K562 (cell line): ENCODE data around the gene CD52. TPM values are rescaled to one million over a fixed set of nuclear protein-coding genes. Genes with fewer than 3 reads are reported as not detected.

Experiments used
- BCOR ChIP-seq: fragments of 450-650 bp; IDR thresholded peaks from 2 replicates; pipeline ENCODE4 v1.6.1; 2016
- BDP1 ChIP-seq: IDR thresholded peaks from 3 replicates; pipeline ENCODE4 v1.6.1; 2011; ENCODE audit not compliant: insufficient read length, insufficient read depth
- CHD4 ChIP-seq: fragments of 200-600 bp; sonication (generic); IDR thresholded peaks from 3 replicates; pipeline ENCODE4 v1.6.1; 2012; ENCODE audit warnings: low read depth, mild to moderate bottlenecking, mixed read lengths, low read length, inconsistent platforms; ENCODE audit not compliant: insufficient read depth, insufficient replicate concordance, poor library complexity, severe bottlenecking
- EP300 ChIP-seq: IDR thresholded peaks from 2 replicates; pipeline ENCODE4 v1.6.1; 2012; ENCODE audit warnings: low read length, improper control_type of control experiment
- ETV6 ChIP-seq, 3 experiments: fragments of 150-350 bp in 1 of 3; sonication (generic) in 1 of 3; formaldehyde crosslinking in 1 of 3; IDR thresholded peaks; 2 replicates each; pipeline versions ENCODE4 v1.6.1 to v1.8.0; 2014 to 2022; ENCODE audit warnings: borderline replicate concordance in 2 of 3, low read depth in 2 of 3, antibody characterized with exemption in 1 of 3, low read length in 1 of 3, mild to moderate bottlenecking in 1 of 3, missing genetic modification reagents in 1 of 3
- HOXB6 ChIP-seq: fragments of 250-450 bp; sonication (Bioruptor Pico); IDR thresholded peaks from 2 replicates; pipeline ENCODE4 v1.5.1; 2022; ENCODE audit warnings: mild to moderate bottlenecking, borderline replicate concordance
- JUND ChIP-seq, 2 experiments: IDR thresholded peaks; 2 replicates in 1 of 2; 3 replicates in 1 of 2; pipeline ENCODE4 v1.6.1; 2011; ENCODE audit warnings: borderline replicate concordance in 2 of 2, low read depth in 2 of 2, low read length in 2 of 2, improper control_type of control experiment in 1 of 2, missing biosample characterization in 1 of 2, missing genetic modification characterization in 1 of 2, missing genetic modification reagents in 1 of 2
- KDM1A ChIP-seq, 2 experiments: fragments of 450-650 bp; IDR thresholded peaks; 2 replicates each; pipeline ENCODE4 v1.6.1; 2016; ENCODE audit warnings: mild to moderate bottlenecking in 2 of 2
- MECOM ChIP-seq: fragments of 250-450 bp; sonication (Bioruptor Pico); IDR thresholded peaks from 2 replicates; pipeline ENCODE4 v1.8.0; 2022; ENCODE audit warnings: inconsistent platforms
- MEIS2 ChIP-seq: fragments of 450-650 bp; IDR thresholded peaks from 2 replicates; pipeline ENCODE4 v1.6.1; 2014; ENCODE audit warnings: mild to moderate bottlenecking; ENCODE audit not compliant: partially characterized antibody
- NFIX ChIP-seq: fragments of 250-450 bp; sonication (Bioruptor Pico); IDR thresholded peaks from 2 replicates; pipeline ENCODE4 v1.4.0; 2020; ENCODE audit warnings: low read depth, mild to moderate bottlenecking, moderate library complexity
- PCBP2 ChIP-seq: fragments of 200-400 bp; formaldehyde crosslinking; IDR thresholded peaks from 2 replicates; pipeline ENCODE4 v1.6.1; 2018; ENCODE audit warnings: low read length, low read depth, mild to moderate bottlenecking, moderate library complexity; ENCODE audit not compliant: poor library complexity, severe bottlenecking
- SAFB ChIP-seq: fragments of 200-400 bp; formaldehyde crosslinking; IDR thresholded peaks from 2 replicates; pipeline ENCODE4 v1.6.1; 2017; ENCODE audit warnings: low read depth, low read length, borderline replicate concordance
- SIRT6 ChIP-seq: IDR thresholded peaks from one replicate; pipeline ENCODE4 v1.6.1; 2012; ENCODE audit warnings: low read depth, mild to moderate bottlenecking, control low read depth, inconsistent platforms, low read length, moderate library complexity
- SRSF9 ChIP-seq: fragments of 200-400 bp; formaldehyde crosslinking; IDR thresholded peaks from 2 replicates; pipeline ENCODE4 v1.6.1; 2017; ENCODE audit warnings: low read depth, low read length, borderline replicate concordance
- TRIM24 ChIP-seq, 2 experiments: fragments of 450-650 bp; IDR thresholded peaks; 2 replicates each; pipeline ENCODE4 v1.6.1; 2016
- ZFX ChIP-seq: sonication (generic); formaldehyde crosslinking; IDR thresholded peaks from 2 replicates; pipeline ENCODE4 v1.8.0; 2022; ENCODE audit warnings: mild to moderate bottlenecking, missing genetic modification reagents, moderate library complexity
- ZNF263 ChIP-seq: sonication (generic); formaldehyde crosslinking; IDR thresholded peaks from 2 replicates; pipeline ENCODE4 v1.8.0; 2022; ENCODE audit warnings: mild to moderate bottlenecking, missing genetic modification reagents, borderline replicate concordance
- ZNF384 ChIP-seq: IDR thresholded peaks from 2 replicates; pipeline ENCODE4 v1.6.1; 2012; ENCODE audit warnings: low read depth, low read length, improper control_type of control experiment
- polyA plus RNA-seq, 8 experiments: library from polyadenylated mRNA; depleted of rRNA in 4 of 8; stranded (reverse) in 5 of 8; unstranded in 3 of 8; fragments of >200 nt; fragmentation: Nextera tagmentation in 2 of 8; fragmentation: Illumina TruSeq in 1 of 8; extraction: Ambion mirVana in 2 of 8; extraction: Trizol in 1 of 8; gene quantifications; 2 replicates each; pipeline versions ENCODE4 v1.2.1 to v1.2.3, GENCODE V29; 2011 to 2014; ENCODE audit warnings: inconsistent platforms in 1 of 8, missing spikeins in 1 of 8
- total RNA-seq, 7 experiments: library from RNA; depleted of rRNA in 6 of 7; stranded (reverse); fragments of >200 nt in 6 of 7; fragmentation: Illumina TruSeq in 2 of 7; extraction: Trizol in 2 of 7; gene quantifications; 2 replicates each; pipeline versions ENCODE4 v1.2.1 to v1.2.3, GENCODE V29; 2011 to 2021; ENCODE audit warnings: low replicate concordance in 1 of 7
- TF ChIP-seq, protein P1 (sequence below): IDR thresholded peaks from 2 replicates; pipeline ENCODE4 v1.6.1; 2016; ENCODE audit warnings: missing genetic modification characterization, missing compliant biosample characterization
- TF ChIP-seq, protein P2 (sequence below): fragments of 250-450 bp; sonication (Bioruptor Pico); IDR thresholded peaks from 2 replicates; pipeline ENCODE4 v1.8.0; 2021; ENCODE audit warnings: moderate library complexity, mild to moderate bottlenecking, inconsistent platforms
- TF ChIP-seq, protein P3 (sequence below): fragments of 200-800 bp; sonication (Bioruptor generic); IDR thresholded peaks from 2 replicates; pipeline ENCODE4 v1.6.1; 2017; ENCODE audit warnings: missing genetic modification characterization, missing compliant biosample characterization
- TF ChIP-seq, protein P4 (sequence below): fragments of 250-450 bp; sonication (Bioruptor Pico); IDR thresholded peaks from 2 replicates; pipeline ENCODE4 v1.8.0; 2022; ENCODE audit warnings: inconsistent platforms

The CD52 gene
- total and polyA plus RNA-seq, 9 of the 15 experiments (the other 6 are each of a cell fraction or from before 2014, with no cell fraction given) = 34.9 to 488 (median 173) TPM

DNA sequence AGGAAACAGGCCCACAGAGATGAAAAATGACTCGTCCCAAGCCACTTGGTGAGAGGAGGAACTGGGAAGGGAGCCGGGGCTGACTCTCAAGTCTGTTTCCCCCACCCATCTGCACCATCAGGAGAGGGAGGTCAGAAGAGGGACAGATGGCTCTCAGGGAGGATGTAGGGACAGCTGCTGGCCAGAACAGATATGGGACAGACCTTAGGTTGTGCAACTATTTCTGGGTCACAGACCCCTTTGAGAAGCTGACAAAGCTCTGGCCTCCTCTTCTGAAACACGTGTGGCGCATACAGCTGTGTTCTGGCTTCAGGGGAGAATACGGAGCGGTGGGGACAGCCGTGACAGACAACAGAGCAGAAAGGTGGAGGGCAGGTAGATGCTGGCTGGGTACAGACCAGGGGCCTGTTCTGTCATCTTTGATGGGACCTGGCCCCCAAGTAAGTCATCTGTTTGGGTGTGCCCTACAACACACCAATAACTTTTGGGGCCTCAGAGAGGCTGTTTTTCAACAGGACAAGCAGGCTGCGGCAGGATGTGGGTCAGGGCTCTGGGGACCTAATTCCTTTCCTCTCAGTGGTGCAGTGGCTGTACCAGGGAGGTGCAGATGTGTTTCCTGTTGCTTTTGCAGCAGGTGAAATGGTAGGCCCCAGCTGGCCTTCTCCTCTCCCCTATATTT, 30.6 kb upstream of the CD52 start (continued):
- no peak for TF ChIP-seq CHD4
- TF ChIP-seq JUND (IDR thresholded peaks at IDR 0.05; ENCODE audit: borderline replicate concordance, low read depth, low read length) = peak; percentile 63; the same call in 1 of the 2 replicates
- TF ChIP-seq JUND (tag; IDR thresholded peaks at IDR 0.05; ENCODE audit: borderline replicate concordance, low read depth, low read length) = peak; percentile 51; the same call in 2 of the 3 replicates
- TF ChIP-seq TRIM24 (IDR thresholded peaks at IDR 0.05) = peak; percentile 98
- peak; percentile 95 for TF ChIP-seq EP300
- TF ChIP-seq MEIS2 = peak; percentile 75
- no peak for TF ChIP-seq HOXB6 (CRISPR knock-in tag)
- TF ChIP-seq MECOM (CRISPR knock-in tag) = 0 out of 2 replicates have a peak, but pooled peaks have one; percentile 28
- TF ChIP-seq SAFB = no peak
- TF ChIP-seq, protein P1, sequence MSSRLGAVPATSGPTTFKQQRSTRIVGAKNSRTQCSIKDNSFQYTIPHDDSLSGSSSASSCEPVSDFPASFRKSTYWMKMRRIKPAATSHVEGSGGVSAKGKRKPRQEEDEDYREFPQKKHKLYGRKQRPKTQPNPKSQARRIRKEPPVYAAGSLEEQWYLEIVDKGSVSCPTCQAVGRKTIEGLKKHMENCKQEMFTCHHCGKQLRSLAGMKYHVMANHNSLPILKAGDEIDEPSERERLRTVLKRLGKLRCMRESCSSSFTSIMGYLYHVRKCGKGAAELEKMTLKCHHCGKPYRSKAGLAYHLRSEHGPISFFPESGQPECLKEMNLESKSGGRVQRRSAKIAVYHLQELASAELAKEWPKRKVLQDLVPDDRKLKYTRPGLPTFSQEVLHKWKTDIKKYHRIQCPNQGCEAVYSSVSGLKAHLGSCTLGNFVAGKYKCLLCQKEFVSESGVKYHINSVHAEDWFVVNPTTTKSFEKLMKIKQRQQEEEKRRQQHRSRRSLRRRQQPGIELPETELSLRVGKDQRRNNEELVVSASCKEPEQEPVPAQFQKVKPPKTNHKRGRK (tag) = no peak
- TF ChIP-seq SIRT6 = no peak
- peak; percentile 41; the same call in 1 of the 2 replicates for TF ChIP-seq ZFX (CRISPR knock-in tag)
- no peak for TF ChIP-seq PCBP2
- TF ChIP-seq, protein P2, sequence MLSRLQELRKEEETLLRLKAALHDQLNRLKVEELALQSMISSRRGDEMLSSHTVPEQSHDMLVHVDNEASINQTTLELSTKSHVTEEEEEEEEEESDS (CRISPR knock-in tag) = no peak
- TF ChIP-seq ZNF384 = no peak
- TF ChIP-seq, protein P3, sequence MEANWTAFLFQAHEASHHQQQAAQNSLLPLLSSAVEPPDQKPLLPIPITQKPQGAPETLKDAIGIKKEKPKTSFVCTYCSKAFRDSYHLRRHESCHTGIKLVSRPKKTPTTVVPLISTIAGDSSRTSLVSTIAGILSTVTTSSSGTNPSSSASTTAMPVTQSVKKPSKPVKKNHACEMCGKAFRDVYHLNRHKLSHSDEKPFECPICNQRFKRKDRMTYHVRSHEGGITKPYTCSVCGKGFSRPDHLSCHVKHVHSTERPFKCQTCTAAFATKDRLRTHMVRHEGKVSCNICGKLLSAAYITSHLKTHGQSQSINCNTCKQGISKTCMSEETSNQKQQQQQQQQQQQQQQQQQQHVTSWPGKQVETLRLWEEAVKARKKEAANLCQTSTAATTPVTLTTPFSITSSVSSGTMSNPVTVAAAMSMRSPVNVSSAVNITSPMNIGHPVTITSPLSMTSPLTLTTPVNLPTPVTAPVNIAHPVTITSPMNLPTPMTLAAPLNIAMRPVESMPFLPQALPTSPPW (CRISPR knock-in tag) = peak; percentile 70
- TF ChIP-seq BCOR = peak; percentile 81
- TF ChIP-seq ZNF263 (CRISPR knock-in tag) = peak; percentile 38; the same call in 1 of the 2 replicates
- TF ChIP-seq NFIX (CRISPR knock-in tag) = no peak
- no peak for TF ChIP-seq BDP1
- TF ChIP-seq SRSF9 = no peak
- TF ChIP-seq ETV6 (IDR thresholded peaks at IDR 0.05; ENCODE audit: borderline replicate concordance in 1 of 2, low read depth in 2 of 2, low read length in 1 of 2) = 0 out of 4 replicates have a peak, but pooled peaks of 1 of the 2 experiments have one; percentile 52
- TF ChIP-seq ETV6 (CRISPR knock-in tag; IDR thresholded peaks at IDR 0.05; ENCODE audit: borderline replicate concordance) = no peak
- TF ChIP-seq KDM1A (IDR thresholded peaks at IDR 0.05) = peak; percentile 83 to 91
- TF ChIP-seq, protein P4, sequence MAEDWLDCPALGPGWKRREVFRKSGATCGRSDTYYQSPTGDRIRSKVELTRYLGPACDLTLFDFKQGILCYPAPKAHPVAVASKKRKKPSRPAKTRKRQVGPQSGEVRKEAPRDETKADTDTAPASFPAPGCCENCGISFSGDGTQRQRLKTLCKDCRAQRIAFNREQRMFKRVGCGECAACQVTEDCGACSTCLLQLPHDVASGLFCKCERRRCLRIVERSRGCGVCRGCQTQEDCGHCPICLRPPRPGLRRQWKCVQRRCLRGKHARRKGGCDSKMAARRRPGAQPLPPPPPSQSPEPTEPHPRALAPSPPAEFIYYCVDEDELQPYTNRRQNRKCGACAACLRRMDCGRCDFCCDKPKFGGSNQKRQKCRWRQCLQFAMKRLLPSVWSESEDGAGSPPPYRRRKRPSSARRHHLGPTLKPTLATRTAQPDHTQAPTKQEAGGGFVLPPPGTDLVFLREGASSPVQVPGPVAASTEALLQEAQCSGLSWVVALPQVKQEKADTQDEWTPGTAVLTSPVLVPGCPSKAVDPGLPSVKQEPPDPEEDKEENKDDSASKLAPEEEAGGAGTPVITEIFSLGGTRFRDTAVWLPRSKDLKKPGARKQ (CRISPR knock-in tag) = no peak
